NCI-H2081 (cell line): ENCODE results near the gene OR7A17.

ENCODE experiments used
- DNase-seq, 2 experiments: peaks; one replicate each; lab custom pipeline; 2025; lab: John Stamatoyannopoulos, UW

The OR7A17 gene

GRCh38 chr19:14886032-14886431, at the start of gene OR7A17:
OR7A17 (minus strand) TSS chr19:14886132; CDS start chr19:14881355, 4,777 bp downstream.
- no peak for DNase-seq

- no peak for DNase-seq
Observed at GRCh38 chr19:14933506-14933905, 47.6 kb upstream of the OR7A17 start.

- DNase-seq: no peak
Observed at GRCh38 chr19:14916848-14917247, 30.9 kb upstream of the OR7A17 start.

- no peak for DNase-seq
Observed at GRCh38 chr19:14915116-14915515, 29.2 kb upstream of the OR7A17 start.

- DNase-seq: no peak
Observed at GRCh38 chr19:14906711-14907110, 20.8 kb upstream of the OR7A17 start.

GRCh38 chr19:14901675-14902260, 15.8 kb upstream of the OR7A17 start:
- DNase-seq: no peak

- no peak for DNase-seq
Observed at GRCh38 chr19:14890643-14891379, 4.9 kb upstream of the OR7A17 start.

- no peak for DNase-seq
Observed at GRCh38 chr19:14889994-14890642, 4.2 kb upstream of the OR7A17 start.

- peak in 1 of 2 experiments; percentile 6 for DNase-seq
Observed at GRCh38 chr19:14871619-14872230, 14.2 kb downstream of the OR7A17 start.

GRCh38 chr19:14868497-14868896, 17.4 kb downstream of the OR7A17 start:
- DNase-seq: no peak

- no peak for DNase-seq
Observed at GRCh38 chr19:14848822-14849221, 37.1 kb downstream of the OR7A17 start, which contains the start of gene OR7A10. OR7A10 (minus strand) TSS chr19:14848922; CDS start chr19:14841877, 7,045 bp downstream.

GRCh38 chr19:14843578-14843977, 42.4 kb downstream of the OR7A17 start:
- no peak for DNase-seq

GRCh38 chr19:14843169-14843568, 42.8 kb downstream of the OR7A17 start:
- no peak for DNase-seq

- no peak for DNase-seq
Observed at GRCh38 chr19:14840206-14840605, 45.7 kb downstream of the OR7A17 start.

- DNase-seq: no peak
Observed at GRCh38 chr19:14837391-14837790, 48.5 kb downstream of the OR7A17 start.

GRCh38 chr19:14835011-14835410, 50.9 kb downstream of the OR7A17 start, which contains the start of the genes OR7A5 and OR7C1:
OR7A5 (minus strand) TSS chr19:14835185; CDS start chr19:14828241, 6,944 bp downstream.
OR7C1 (minus strand) TSS chr19:14835185; CDS start chr19:14800136, 35,049 bp downstream.
- DNase-seq: no peak

GRCh38 chr19:14830702-14831101, 55.2 kb downstream of the OR7A17 start:
- no peak for DNase-seq
